22Rv1 (cell line): ENCODE measurements around the gene ADCY2.

Source experiments
- ZFX ChIP-seq: fragments of 450-650 bp; IDR thresholded peaks from 2 replicates; pipeline ENCODE4 v1.6.1; 2017; ENCODE audit warnings: antibody characterized with exemption, borderline replicate concordance
- TF ChIP-seq, protein P1 (sequence below): fragments of 450-650 bp; IDR thresholded peaks from 2 replicates; pipeline ENCODE4 v1.5.1; 2017; ENCODE audit warnings: mild to moderate bottlenecking

DNA sequence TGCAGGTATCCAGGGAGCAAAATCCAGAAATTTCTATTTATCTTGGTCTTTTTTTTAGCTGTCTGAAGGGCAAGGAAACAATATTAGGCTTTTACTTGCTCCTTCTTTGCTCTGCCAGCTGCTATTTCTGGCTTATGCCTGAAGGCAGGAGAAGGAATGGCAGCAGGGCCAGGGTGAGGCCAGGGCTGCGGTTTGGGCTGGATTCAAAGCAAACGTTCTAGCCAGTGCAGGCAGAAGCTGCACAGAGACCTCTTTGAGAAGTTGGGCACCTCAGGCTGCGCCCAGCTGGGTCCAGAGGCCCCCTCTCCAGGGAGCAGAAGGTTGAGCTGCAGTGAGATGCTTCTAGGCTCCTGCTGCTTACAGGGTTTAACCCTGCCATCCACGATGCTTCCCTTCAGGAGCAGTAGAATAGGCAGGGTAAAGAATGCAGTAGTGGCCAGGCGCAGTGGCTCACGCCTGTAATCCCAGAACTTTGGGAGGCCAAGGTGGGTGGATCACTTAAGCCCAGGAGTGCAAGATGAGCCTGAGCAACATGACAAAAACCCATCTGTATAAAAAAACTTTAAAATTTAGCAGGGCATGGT is 201.2 kb downstream of the ADCY2 start:
- TF ChIP-seq, protein P1, sequence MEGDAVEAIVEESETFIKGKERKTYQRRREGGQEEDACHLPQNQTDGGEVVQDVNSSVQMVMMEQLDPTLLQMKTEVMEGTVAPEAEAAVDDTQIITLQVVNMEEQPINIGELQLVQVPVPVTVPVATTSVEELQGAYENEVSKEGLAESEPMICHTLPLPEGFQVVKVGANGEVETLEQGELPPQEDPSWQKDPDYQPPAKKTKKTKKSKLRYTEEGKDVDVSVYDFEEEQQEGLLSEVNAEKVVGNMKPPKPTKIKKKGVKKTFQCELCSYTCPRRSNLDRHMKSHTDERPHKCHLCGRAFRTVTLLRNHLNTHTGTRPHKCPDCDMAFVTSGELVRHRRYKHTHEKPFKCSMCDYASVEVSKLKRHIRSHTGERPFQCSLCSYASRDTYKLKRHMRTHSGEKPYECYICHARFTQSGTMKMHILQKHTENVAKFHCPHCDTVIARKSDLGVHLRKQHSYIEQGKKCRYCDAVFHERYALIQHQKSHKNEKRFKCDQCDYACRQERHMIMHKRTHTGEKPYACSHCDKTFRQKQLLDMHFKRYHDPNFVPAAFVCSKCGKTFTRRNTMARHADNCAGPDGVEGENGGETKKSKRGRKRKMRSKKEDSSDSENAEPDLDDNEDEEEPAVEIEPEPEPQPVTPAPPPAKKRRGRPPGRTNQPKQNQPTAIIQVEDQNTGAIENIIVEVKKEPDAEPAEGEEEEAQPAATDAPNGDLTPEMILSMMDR: no peak
- no peak for TF ChIP-seq ZFX
